ENCODE data around the gene GPR158.

The GPR158 gene

GRCh38 chr10:25296324-25296723 is 121.5 kb downstream of the GPR158 start:
- Histone ChIP-seq H3K4me3 (ENCODE audit: insufficient read depth, low read length, poor library complexity, severe bottlenecking) (no peak overlapping the region), H3K9me3 (ENCODE audit: insufficient read depth, low read length) (no peaks in the 10 kb centered on the region), H3F3A (ENCODE audit: insufficient read depth) (no peaks in the 10 kb centered on the region), H3K9me2 (replicated peaks; ENCODE audit: insufficient read depth, low read length) (no peaks in the 10 kb centered on the region), H3K27me3 (ENCODE audit: low read length) (no peaks in the 10 kb centered on the region), H3K9ac (ENCODE audit: low read length) (no peak overlapping the region), H2AFZ (ENCODE audit: low read depth, low read length, severe bottlenecking) (no peak overlapping the region), H3K79me2 (ENCODE audit: insufficient read depth, low read length) (no peaks in the 10 kb centered on the region), H3K4me2 (ENCODE audit: low read depth, low read length, poor library complexity, severe bottlenecking) (no peak overlapping the region), H3K27ac (ENCODE audit: low read depth, low read length) (no peak overlapping the region), H3K36me3 (ENCODE audit: low read length) (no peaks in the 10 kb centered on the region), H4K20me1 (ENCODE audit: low read depth, low read length) (no peaks in the 10 kb centered on the region)
- TF ChIP-seq CTCF (IDR thresholded peaks at IDR 0.05; ENCODE audit: insufficient read depth, low read length, poor library complexity, severe bottlenecking), result no peak
- TF ChIP-seq EZH2phosphoT487 (conservative IDR thresholded peaks at IDR 0.05; ENCODE audit: low read length), result no peak

- Histone ChIP-seq H3K9me2 (replicated peaks; ENCODE audit: insufficient read depth, low read length) (no peaks in the 10 kb centered on the region), H3K9me3 (ENCODE audit: insufficient read depth, low read length) (no peaks in the 10 kb centered on the region), H4K20me1 (ENCODE audit: low read depth, low read length) (no peaks in the 10 kb centered on the region), H3K27ac (ENCODE audit: low read depth, low read length) (no peak overlapping the region), H3K4me3 (ENCODE audit: insufficient read depth, low read length, poor library complexity, severe bottlenecking) (no peak overlapping the region), H3F3A (ENCODE audit: insufficient read depth) (no peaks in the 10 kb centered on the region), H3K36me3 (ENCODE audit: low read length) (no peaks in the 10 kb centered on the region), H2AFZ (ENCODE audit: low read depth, low read length, severe bottlenecking) (no peak overlapping the region), H3K9ac (ENCODE audit: low read length) (no peak overlapping the region), H3K4me2 (ENCODE audit: low read depth, low read length, poor library complexity, severe bottlenecking) (no peak overlapping the region), H3K79me2 (ENCODE audit: insufficient read depth, low read length) (no peaks in the 10 kb centered on the region), H3K27me3 (ENCODE audit: low read length) (no peaks in the 10 kb centered on the region)
- no peak for TF ChIP-seq CTCF (IDR thresholded peaks at IDR 0.05; ENCODE audit: insufficient read depth, low read length, poor library complexity, severe bottlenecking)
- no peak for TF ChIP-seq EZH2phosphoT487 (conservative IDR thresholded peaks at IDR 0.05; ENCODE audit: low read length)
These were observed 122.7 kb downstream of the GPR158 start for GRCh38 chr10:25297466-25297865.

GRCh38 chr10:25300073-25300472 is 125.3 kb downstream of the GPR158 start:
- no peak overlapping the region for H2AFZ ChIP-seq (ENCODE audit: low read depth, low read length, severe bottlenecking)
- no peaks in the 10 kb centered on the region for H3K36me3 ChIP-seq (ENCODE audit: low read length)
- TF ChIP-seq CTCF (IDR thresholded peaks at IDR 0.05; ENCODE audit: insufficient read depth, low read length, poor library complexity, severe bottlenecking), result no peak
- no peak for TF ChIP-seq EZH2phosphoT487 (conservative IDR thresholded peaks at IDR 0.05; ENCODE audit: low read length)
- no peaks in the 10 kb centered on the region for H3K79me2 ChIP-seq (ENCODE audit: insufficient read depth, low read length)
- no peaks in the 10 kb centered on the region for H3K27me3 ChIP-seq (ENCODE audit: low read length)
- no peaks in the 10 kb centered on the region for H3F3A ChIP-seq (ENCODE audit: insufficient read depth)
- no peaks in the 10 kb centered on the region for H3K9me3 ChIP-seq (ENCODE audit: insufficient read depth, low read length)
- no peak overlapping the region for H3K9ac ChIP-seq (ENCODE audit: low read length)
- no peaks in the 10 kb centered on the region for H4K20me1 ChIP-seq (ENCODE audit: low read depth, low read length)
- H3K9me2 ChIP-seq (replicated peaks; ENCODE audit: insufficient read depth, low read length), result no peaks in the 10 kb centered on the region
- no peak overlapping the region for H3K4me2 ChIP-seq (ENCODE audit: low read depth, low read length, poor library complexity, severe bottlenecking)
- no peak overlapping the region for H3K27ac ChIP-seq (ENCODE audit: low read depth, low read length)
- H3K4me3 ChIP-seq (ENCODE audit: insufficient read depth, low read length, poor library complexity, severe bottlenecking), result no peak overlapping the region
